ENCODE results near the gene GNAT1.

Gene GNAT1

GRCh38 chr3:50246517-50246954 is 55.1 kb downstream of the GNAT1 start:
- TF ChIP-seq L3MBTL2 (conservative IDR thresholded peaks at IDR 0.05) (no peak), TARDBP (IDR thresholded peaks at IDR 0.05) (no peak), FOXA1 (IDR thresholded peaks at IDR 0.05) (no peak), FOXM1 (IDR thresholded peaks at IDR 0.05; ENCODE audit: borderline replicate concordance) (no peak), ELF4 (IDR thresholded peaks at IDR 0.05) (no peak), ZNF384 (IDR thresholded peaks at IDR 0.05) (no peak), LEF1 (IDR thresholded peaks at IDR 0.05; ENCODE audit: borderline replicate concordance) (no peak), CTBP1 (IDR thresholded peaks at IDR 0.05; ENCODE audit: borderline replicate concordance) (no peak), SP1 (IDR thresholded peaks at IDR 0.05) (no peak), ARNT (IDR thresholded peaks at IDR 0.05) (no peak), PKNOX1 (IDR thresholded peaks at IDR 0.05) (no peak), NFRKB (IDR thresholded peaks at IDR 0.05) (no peak), HDGF (IDR thresholded peaks at IDR 0.05; ENCODE audit: borderline replicate concordance) (no peak), SUZ12 (IDR thresholded peaks at IDR 0.05) (no peak), BHLHE40 (IDR thresholded peaks at IDR 0.05; ENCODE audit: borderline replicate concordance) (no peak), FOXK2 (IDR thresholded peaks at IDR 0.05) (no peak)
- DNase-seq (ENCODE audit: extremely low spot score) = no peak
- POLR2A ChIA-PET = interaction anchor here (0.7 to 1.9 kb wide), 13 partner anchors 9 to 91 kb away, joined by 3 to 18 read pairs (median 4); partner anchors contain the start of genes GNAI2 and TUSC2
- CTCF ChIA-PET = interaction anchor here (0.6 to 2.7 kb wide), 24 partner anchors 9 to 120 kb away, joined by 3 to 32 read pairs (median 4); partner anchors contain the start of genes GNAI2 and SEMA3B
